ENCODE measurements around the gene UBAC2.

UBAC2 gene

DNA sequence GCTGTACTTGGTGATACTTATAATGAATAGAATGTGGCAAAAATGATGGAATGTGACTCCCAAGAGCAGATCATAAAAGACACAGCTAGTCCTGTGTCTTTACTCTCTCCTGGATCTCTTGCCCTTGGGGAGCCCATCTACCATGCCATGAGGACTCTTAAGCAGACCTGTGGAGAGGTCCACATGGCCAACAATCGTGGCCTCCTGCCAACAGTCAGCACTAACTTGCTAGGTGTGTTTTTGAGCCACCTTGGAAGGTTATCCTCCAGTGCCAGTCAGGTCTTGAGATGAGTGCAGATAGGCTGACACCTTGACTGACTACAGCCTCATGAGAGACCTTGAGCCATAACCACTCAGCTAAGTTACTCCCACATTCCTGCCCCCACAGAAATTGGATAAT, 128.8 kb downstream of the UBAC2 start:
- in situ Hi-C loops (cut with HindIII; ENCODE audit: low sequenced_read_pairs), result no loop called here

DNA sequence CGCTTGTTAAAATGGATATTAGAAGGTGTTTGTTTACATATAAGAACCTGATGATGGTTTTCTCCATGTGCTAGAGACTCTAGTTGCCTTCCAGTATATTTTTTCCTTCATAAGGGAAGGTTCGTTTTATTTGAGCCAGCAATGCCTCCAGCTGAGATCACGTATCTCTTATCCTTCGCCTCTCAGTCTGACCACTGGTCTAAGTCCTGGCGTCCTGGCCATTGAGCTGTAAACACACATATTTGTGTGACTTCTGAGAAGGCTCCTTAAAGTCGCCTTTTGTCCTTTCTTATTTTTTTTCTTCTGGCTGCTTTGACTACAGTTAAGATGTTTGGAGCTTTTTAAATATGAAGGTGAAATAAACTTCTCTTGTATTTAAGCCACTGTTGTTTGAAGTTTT, 130.3 kb downstream of the UBAC2 start:
- in situ Hi-C loops (cut with HindIII; ENCODE audit: low sequenced_read_pairs), result no loop called here

DNA sequence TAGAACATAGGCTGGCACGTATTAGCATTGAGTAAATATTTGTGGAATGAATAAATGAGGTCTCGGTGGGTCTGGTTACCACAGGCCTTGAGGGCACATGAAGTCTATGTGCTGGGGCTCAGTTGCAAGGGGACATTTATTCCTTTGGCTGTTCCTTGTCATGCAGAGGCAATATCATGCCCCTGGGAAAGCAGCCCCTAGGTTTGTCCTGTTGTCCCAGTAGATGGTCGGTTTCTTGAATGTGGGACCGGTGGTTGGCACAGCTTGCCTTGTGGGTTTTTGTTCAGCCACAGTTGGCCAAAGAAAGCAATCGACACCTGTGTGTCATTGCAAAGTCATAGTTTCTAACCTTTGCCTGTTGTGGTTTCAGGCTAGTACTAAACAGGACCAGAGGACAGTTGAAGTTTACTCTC, 131.2 kb downstream of the UBAC2 start:
- in situ Hi-C loops (cut with HindIII; ENCODE audit: low sequenced_read_pairs), result no loop called here

DNA sequence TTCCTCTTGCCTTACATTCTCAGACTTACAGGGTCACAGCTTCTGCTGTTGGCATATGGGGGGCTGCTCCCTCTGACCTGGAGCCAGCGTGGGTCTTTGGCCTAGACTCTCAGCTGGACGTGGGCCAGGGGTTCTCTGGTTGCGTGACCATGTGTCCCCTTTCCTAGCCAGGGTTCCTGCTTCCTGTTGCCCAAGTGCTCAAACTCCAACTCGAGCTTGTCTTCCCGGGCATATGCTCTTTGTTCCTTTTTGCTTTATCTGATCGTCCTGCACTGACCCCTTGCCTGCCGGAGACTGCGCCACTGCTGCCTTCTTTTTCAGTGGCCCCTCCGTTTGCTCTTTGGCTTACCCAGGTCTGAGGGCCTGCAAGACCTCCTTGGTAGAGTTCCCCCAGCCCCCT, 131.8 kb downstream of the UBAC2 start:
- in situ Hi-C loops (cut with HindIII; ENCODE audit: low sequenced_read_pairs), result no loop called here

DNA sequence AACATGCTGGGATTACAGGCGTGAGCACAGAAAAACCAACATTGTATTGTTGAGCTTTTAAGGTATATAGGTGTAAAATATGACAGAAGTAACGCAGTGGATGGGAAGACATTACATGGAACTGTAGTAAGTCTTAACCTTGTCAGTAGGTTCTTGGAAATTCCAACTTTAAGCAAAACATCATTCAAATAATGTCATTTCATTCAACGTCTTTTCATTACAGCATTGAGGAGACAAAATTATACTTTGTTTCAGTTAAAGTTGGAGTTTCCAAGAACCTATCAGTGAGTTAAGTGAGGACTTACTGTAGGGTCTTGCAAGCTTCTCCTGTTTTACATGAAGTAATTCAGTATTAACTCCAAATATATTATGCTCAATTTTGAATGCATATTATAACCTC, 133.6 kb downstream of the UBAC2 start:
- in situ Hi-C loops (cut with HindIII; ENCODE audit: low sequenced_read_pairs), result no loop called here

DNA sequence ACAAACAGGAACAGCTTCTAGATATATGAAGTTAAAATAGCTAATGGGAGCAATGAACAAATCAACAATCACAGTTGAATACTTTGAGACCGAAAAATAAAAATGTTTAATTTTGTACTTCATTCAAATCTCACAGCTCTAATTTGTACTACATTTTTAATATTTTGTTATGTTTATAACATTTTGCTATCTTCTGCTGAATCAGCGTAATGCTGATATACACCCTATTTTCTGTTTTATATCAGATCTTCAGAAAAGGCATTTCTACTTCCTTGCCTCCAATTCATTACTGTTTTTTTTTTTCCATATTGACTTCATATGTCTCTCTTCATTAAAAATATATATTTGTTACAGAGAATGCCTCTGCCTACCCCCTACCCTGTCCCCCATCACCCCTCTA, 134.4 kb downstream of the UBAC2 start:
- in situ Hi-C loops (cut with HindIII; ENCODE audit: low sequenced_read_pairs), result no loop called here

DNA sequence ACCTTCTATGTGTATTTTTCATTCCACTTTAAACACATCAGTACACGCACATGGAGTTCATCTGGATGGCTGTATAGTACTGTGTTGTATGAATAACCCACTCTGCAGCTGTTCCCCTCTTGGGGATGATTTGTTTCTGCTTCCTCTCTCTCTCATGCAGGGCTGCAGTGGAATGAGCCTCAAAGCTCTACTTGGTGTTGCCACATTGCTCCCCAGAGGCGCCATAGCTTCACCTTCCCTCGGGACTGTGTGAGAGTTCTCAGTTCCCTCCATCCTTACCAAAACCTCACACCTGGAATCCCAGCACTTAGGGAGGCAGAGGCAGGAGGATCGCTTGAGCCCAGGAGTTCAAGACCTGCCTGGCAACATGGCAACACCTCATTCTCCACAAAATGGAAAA, 134.9 kb downstream of the UBAC2 start:
- in situ Hi-C loops (cut with HindIII; ENCODE audit: low sequenced_read_pairs), result no loop called here

DNA sequence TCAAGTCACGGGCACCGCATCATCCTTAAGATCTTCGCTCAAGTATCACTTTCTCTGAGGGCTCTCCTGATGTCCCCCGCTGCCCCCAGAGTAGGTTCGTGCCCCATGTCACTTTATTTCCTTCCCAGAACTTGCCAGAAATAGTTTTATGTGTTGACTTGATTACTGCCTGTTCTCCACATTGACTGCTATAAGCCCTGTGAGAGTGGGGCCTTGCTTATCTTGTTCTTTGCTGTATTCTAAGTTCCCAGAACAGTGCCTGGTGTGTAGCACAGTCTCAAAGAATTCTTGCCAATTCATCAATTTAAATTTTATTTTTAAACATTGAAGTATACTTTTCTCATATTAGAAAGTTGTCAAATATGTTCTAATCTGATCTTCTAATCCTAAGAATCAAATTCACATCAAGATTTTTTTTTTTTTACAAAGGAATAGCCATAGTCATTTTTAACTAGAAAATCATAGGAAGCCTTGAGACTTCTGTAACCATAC, 138.6 kb downstream of the UBAC2 start:
- in situ Hi-C loops (cut with HindIII; ENCODE audit: low sequenced_read_pairs), result no loop called here

DNA sequence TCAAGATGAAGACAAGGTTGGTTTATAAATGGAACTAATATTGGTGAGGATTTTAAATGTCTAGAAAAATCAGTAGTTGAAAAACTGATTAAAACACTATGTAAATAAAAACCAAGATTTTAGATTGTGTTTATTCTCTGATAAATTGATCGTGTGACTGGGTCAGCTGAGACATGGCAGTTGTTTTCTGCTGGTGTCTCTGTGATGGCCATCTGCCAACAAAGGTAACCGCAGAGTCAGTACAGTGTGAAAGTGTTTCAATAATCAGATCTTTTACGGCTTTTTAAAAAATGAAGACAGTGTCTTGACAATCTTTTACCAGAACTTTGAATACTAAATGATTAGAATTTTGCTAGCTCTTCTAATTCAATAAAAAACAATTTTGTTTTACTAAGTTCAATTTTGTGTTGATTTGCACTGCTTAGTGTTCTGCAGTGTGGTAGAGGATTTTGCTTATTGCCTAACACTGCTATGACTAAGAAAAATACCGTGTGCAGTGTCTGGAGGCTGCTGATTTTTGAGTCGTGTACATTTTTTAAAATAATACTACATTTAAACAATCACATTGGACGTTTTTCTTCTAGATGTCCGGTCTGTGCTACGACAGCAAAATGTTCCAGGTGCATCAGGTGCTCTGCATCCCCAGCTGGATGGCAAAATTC, 139.2 kb downstream of the UBAC2 start:
- in situ Hi-C loops (cut with HindIII; ENCODE audit: low sequenced_read_pairs), result no loop called here

DNA sequence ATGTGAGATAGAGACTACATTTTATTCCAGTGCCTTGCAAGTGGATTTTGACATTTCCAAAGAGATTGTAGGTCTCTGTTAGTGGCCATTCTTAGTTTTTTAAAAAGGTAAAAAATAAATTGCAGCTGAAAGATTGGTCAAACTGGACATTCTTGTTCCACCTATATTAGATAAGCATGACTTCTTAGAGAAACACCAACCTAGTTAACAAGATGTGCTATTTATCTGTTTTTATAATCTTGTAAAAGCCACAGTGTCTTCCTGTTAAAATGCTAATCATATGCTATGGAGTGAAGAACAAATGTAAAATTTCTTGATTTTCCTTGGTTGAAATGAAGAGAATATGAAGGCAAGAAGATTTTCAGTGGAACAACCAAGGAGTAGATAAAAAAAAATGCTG, 140.0 kb downstream of the UBAC2 start:
- in situ Hi-C loops (cut with HindIII; ENCODE audit: low sequenced_read_pairs), result no loop called here

DNA sequence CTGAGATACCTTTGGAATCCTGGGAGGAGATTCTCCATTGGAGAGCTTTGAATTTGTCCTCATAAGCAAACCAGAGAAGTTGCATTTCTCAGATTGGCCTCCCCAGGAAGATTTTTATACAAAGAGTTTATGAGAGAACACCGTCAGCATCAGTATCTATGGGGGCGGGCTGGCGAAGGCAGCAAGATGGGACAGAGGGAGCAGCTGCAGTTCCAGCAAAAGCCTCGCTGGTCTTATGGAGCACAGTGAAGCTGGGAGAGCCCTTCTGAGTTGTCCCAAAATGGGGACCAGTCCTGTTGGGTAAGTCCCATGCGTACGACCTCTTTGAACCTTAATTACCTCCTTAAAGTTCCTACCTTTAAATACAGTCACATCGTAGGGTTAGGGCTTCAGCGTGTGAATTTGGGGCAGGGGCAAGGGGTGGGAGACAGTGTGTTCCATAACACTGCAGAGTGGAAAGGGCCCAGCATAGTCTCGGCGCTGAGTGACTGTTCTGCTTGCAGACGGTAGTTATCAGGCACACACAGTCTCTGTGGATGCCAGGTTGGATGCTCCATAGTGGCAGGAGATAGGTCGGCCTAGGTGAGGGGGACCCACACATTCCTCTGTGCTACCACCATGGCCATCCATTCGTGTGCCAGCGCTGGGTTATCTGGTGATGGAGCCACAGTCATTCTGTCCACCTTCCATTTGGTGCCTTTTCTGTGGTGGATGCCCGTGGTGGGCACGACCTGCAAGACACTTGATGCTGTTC, 141.5 kb downstream of the UBAC2 start:
- in situ Hi-C loops (cut with HindIII; ENCODE audit: low sequenced_read_pairs), result no loop called here

DNA sequence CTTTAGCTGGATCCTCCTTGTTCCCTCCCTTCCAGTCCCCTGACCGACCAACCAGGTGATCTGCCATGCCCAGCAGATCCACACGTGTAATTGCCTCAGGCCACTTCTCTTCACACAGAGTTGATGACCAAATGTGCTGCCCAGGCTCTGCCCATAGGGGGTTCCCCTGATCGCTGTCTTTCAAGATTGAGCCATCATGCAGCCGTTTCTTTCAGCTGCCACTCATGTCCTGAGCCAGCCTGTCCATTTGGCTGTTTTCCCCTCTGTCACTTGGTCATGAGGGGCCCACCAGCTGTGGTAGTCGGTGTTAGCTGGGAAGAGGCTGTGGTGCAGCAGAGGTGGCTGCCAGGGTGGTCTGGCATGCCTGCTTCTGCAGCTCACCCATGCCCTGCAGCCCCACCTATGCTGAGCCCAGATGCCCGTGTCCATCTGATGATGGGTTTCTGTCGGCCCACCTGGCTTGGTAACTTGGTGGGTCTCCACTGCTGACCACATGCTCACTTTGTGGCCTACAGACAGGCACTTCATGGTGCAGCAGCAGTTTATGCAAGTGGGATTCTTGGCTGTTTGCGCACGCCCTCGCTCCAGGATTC, 142.2 kb downstream of the UBAC2 start:
- in situ Hi-C loops (cut with HindIII; ENCODE audit: low sequenced_read_pairs), result no loop called here

DNA sequence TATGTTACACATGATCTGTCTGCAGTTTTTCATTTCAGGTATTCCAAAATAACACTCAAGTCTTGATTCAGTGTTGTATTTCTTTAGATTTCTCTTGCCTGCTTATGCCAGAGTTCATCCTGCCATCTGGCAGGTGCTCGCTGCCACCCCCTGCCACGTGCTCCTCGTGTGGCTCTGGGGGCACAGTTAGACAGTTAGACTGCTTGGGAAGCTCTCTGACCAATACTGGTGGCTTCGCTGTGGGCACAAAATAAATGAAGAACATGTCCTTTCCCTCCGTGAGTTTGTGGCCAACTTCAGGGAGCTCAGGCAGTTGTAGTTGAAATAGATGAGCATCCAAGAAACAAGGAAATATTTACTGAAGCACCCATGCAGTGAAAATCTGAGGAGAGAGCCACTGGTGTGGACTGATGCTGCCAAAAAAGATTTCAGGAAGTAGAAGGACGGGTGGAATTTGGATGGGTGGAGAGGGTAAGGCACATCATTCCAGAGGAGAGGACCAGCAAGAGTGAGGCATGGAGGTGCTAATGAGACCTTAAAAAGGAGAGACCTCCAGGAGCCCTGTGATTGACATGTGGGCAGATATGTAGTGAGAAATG, 144.1 kb downstream of the UBAC2 start:
- in situ Hi-C loops (cut with HindIII; ENCODE audit: low sequenced_read_pairs), result no loop called here

DNA sequence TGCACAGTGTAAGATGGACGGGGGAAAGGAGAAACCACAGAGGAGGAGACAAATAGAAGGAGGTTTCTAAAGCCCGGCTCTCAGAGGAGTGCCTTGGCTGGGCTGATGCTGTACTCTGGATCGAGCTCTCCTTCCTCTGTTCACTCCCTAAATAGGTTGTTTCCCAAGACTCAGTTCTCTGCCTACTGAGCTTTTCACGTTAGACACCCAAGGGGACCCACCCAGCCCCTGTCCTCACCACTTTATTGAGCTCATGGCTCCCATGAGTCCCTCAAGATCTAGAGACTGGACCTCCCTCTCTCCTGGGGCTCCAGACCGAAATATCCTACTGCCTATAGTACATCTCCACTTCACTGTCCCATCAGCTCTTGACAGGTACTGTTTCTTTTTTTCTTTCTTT, 144.7 kb downstream of the UBAC2 start:
- in situ Hi-C loops (cut with HindIII; ENCODE audit: low sequenced_read_pairs), result no loop called here

DNA sequence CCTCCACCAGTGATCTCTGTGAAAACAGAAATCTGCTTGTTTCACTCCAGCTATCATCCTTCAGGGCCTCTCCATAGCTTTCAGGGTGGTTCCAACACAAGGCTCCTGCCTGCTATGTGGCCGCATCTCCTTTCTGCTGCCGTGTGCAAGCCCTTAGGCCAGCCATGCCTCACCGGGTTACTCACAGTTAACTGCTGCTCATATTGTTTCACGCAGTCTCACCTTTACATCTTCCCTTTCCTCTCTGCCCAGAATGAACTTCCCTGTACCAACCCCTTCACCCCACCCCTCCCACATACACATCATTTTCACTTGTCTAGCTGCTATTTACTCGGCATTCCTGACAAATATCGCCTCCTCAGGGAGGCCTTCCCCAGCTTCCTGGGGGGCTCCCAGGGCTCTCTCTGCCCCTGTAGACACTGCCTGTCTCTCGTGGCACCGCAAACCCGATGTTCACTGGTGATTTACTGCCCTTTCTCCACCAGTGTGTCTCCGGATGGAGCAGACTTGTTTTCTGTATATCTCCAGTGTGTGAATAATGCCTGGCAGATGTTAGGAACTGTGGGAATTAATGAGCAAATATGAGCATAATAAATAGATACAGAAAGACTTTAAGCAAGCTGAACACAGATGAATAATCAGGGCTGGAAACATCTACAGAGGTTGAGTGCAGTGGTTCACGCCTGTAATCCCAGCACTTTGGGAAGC, 145.8 kb downstream of the UBAC2 start:
- in situ Hi-C loops (cut with HindIII; ENCODE audit: low sequenced_read_pairs), result no loop called here

DNA sequence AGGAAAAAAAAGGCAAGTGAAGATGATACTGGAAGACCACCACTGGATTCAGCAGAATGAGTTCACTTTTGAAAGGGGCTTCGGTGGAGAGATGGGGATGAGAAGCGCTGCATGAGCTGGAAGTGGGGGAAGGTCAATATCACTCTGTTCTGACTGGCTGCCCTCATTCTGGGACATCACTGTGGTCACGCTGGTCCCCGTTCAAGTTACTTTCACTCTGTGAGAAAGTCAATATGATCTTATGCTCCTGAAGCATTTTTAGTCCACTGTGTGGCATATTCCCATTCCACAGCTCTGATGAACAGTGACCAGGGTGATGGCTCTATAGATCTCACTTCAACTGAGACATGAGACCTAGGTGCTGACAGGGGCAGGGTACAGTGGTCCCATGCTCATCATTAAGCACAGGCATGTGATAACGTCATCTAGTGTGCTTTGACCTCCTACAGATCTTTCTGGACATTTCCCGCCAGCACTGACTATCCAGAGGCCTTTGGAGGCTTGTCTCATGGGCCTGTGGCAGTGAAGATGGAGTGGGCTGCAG, 146.8 kb downstream of the UBAC2 start:
- in situ Hi-C loops (cut with HindIII; ENCODE audit: low sequenced_read_pairs), result no loop called here

DNA sequence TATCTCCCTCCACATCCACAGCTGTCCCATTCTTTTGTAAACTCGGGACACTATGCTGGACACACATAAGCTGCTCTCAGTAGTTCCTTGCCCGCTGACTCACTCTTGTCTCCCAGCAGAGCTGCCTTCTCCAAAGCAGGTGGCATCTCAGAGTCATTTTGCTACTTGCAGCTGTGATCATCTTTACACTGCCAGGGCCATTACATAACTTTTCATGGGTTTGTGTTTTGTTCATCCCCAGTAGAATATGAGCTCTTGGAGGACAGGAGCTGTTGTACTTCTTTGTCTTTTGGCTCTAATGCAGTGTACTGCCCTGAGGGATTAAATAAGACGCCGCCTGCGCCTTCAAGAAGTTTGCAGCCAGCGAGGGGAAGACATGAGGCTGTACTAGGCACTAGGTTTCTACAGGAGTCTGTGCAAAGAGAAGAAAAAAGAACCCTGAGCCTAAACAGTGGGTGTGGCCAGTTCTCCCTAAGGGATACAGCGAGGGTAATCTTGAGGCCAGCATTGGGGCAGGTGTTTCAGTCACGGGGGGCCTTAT, 147.3 kb downstream of the UBAC2 start:
- in situ Hi-C loops (cut with HindIII; ENCODE audit: low sequenced_read_pairs), result no loop called here

DNA sequence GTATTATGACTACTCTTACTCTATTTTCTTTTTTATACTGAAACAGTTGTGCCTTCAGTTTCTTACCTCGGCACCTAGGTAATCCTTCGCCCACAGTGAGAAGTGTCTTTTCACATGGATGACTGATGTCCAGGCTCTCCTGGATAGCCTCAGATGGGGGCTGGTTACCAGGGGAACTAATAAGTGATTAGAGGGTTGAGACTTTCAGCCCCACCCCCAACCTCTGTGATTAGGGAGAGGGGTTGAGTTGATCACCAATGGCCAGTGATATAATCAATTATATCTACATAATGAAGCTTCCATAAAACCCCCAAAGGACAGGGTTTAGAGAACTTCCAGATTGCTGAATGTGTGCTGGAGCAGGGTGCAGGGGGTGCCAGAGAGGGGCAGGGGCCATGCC, 149.5 kb downstream of the UBAC2 start:
- in situ Hi-C loops (cut with HindIII; ENCODE audit: low sequenced_read_pairs), result no loop called here

DNA sequence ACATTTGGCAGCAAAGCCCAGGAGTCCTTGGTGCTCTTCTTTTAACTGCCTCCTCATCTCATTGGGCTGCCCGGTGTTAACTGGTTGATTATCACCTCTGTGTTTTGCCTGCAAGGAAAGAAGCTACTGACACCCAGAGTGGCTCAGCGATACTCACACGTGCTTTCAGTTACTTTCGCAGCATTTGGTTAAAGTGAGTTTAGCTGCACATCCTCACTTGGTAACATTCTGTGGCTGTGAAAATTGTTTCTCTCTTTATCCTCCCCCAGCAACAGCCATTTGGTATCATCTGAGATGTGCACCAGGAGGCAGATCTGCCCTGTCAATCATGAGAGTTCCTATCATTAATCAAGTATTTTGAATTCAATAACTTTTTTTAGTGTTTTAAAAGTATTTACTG, 151.1 kb downstream of the UBAC2 start:
- in situ Hi-C loops (cut with HindIII; ENCODE audit: low sequenced_read_pairs), result no loop called here

DNA sequence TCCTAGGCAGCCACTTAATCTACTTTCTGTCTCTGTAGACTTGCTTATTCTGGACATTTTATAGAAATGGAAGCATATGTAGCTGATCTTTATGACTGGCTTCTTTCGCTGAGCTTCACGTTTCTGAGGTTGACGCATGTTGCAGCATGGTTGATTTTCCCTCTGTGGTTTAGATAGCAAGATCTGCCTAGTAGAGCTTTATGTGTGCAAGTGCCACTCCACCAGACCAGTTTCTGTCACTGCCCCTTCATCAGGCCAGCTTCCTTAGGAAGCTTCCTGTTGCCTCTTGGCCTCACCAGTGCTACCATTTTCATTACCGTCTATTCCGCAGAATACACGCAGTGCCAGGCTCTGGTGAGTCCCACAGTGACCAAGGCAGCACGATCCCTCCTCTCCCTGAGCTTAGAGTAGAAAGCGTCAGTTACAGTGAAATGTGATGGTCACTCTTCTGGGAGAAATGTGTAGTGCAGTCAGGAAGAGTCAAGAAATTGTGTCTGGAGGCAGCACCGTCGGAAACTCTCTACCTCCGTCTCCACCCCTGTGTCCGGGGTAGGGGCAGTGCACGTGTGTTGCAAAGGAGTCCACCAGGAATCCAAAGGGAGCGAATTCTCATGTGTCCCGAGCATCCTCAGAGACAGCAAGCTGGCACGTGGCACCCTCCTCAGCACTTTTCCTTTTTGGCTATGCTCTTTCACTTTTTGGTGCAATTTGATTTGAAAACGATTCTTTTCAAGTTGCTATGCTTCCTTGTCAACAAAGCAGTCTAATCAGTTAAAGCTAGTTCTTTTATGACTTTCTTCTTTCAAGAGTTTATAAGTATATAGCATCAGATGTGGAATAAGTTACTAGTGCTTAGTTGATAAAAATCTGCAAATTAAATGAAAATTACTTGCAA, 151.9 kb downstream of the UBAC2 start:
- in situ Hi-C loops (cut with HindIII; ENCODE audit: low sequenced_read_pairs), result no loop called here
